HG03457 (cell line): Measurements from ENCODE around the gene MICB.
"Not testable (repeated sequence)": the region's sequence is repeated elsewhere in the genome, so short reads cannot be mapped to it uniquely, and the experiment has no call there.

ENCODE experiments used
- ATAC-seq: cut with Tn5 transposase; IDR thresholded peaks from one replicate; pipeline ENCODE4 v1.9.1; 2021; ENCODE audit warnings: moderate number of reproducible peaks; ENCODE audit not compliant: unreplicated experiment

Gene MICB

GRCh38 chr6:31497531-31498476, at the start of gene MICB:
Gene MICB, plus strand, starts transcription at chr6:31498145. Its CDS starts 49 bp downstream, at chr6:31498194.
- peak; percentile 42 for ATAC-seq

- no peak for ATAC-seq
These were observed 47.2 kb upstream of the MICB start for GRCh38 chr6:31450751-31451150.

GRCh38 chr6:31452859-31453258, 45.1 kb upstream of the MICB start:
- no peak for ATAC-seq

GRCh38 chr6:31453259-31453658, 44.7 kb upstream of the MICB start:
- no peak for ATAC-seq

- ATAC-seq: not testable (repeated sequence)
These were observed 38.1 kb upstream of the MICB start for GRCh38 chr6:31459864-31460263.

- no peak for ATAC-seq
These were observed 37.5 kb upstream of the MICB start for GRCh38 chr6:31460361-31461025.

GRCh38 chr6:31462026-31462963, 35.6 kb upstream of the MICB start:
- ATAC-seq: no peak

- peak; percentile 71 for ATAC-seq
These were observed 34.7 kb upstream of the MICB start for GRCh38 chr6:31462964-31463870.

- ATAC-seq: no peak
These were observed 33.4 kb upstream of the MICB start for GRCh38 chr6:31464252-31465184.

- ATAC-seq: no peak
These were observed 32.8 kb upstream of the MICB start for GRCh38 chr6:31465185-31465536.

- no peak for ATAC-seq
These were observed 32.2 kb upstream of the MICB start for GRCh38 chr6:31465718-31466117.

GRCh38 chr6:31466466-31466865, 31.5 kb upstream of the MICB start:
- no peak for ATAC-seq

GRCh38 chr6:31467151-31467550, 30.8 kb upstream of the MICB start:
- no peak for ATAC-seq

GRCh38 chr6:31468311-31468710, 29.6 kb upstream of the MICB start:
- ATAC-seq: no peak

- ATAC-seq: no peak
These were observed 27.1 kb upstream of the MICB start for GRCh38 chr6:31470801-31471200.

- no peak for ATAC-seq
These were observed 26.2 kb upstream of the MICB start for GRCh38 chr6:31471711-31472110.

GRCh38 chr6:31472259-31472658, 25.7 kb upstream of the MICB start:
- ATAC-seq: no peak

- ATAC-seq: no peak
These were observed 24.7 kb upstream of the MICB start for GRCh38 chr6:31473244-31473643.
